NCI-H748 (cell line): ENCODE results near the gene NBAS.

Experiments
- DNase-seq: peaks from one replicate; lab custom pipeline; 2025; ENCODE audit not compliant: unreplicated experiment; lab: John Stamatoyannopoulos, UW

Gene NBAS

GRCh38 chr2:15178946-15179345, 382.2 kb downstream of the NBAS start:
- DNase-seq, result no peak

- no peak for DNase-seq
These were observed 384.0 kb downstream of the NBAS start for GRCh38 chr2:15177103-15177502.

GRCh38 chr2:15176604-15177003, 384.5 kb downstream of the NBAS start:
- DNase-seq, result no peak

GRCh38 chr2:15174567-15174966, 386.6 kb downstream of the NBAS start:
- no peak for DNase-seq

- DNase-seq, result no peak
These were observed 387.6 kb downstream of the NBAS start for GRCh38 chr2:15173501-15173900.

- no peak for DNase-seq
These were observed 388.3 kb downstream of the NBAS start for GRCh38 chr2:15172825-15173224.

- no peak for DNase-seq
These were observed 390.9 kb downstream of the NBAS start for GRCh38 chr2:15170070-15170775.

- DNase-seq, result no peak
These were observed 391.6 kb downstream of the NBAS start for GRCh38 chr2:15169326-15170069.

- no peak for DNase-seq
These were observed 393.0 kb downstream of the NBAS start for GRCh38 chr2:15168116-15168515.

- no peak for DNase-seq
These were observed 394.3 kb downstream of the NBAS start for GRCh38 chr2:15166878-15167277.

GRCh38 chr2:15163326-15163725, 397.8 kb downstream of the NBAS start:
- no peak for DNase-seq

GRCh38 chr2:15162620-15163019, 398.5 kb downstream of the NBAS start:
- no peak for DNase-seq

GRCh38 chr2:15160201-15160991, 400.7 kb downstream of the NBAS start:
- DNase-seq, result no peak

- peak; percentile 67 for DNase-seq
These were observed 401.4 kb downstream of the NBAS start for GRCh38 chr2:15159751-15160177.

GRCh38 chr2:15159206-15159605, 401.9 kb downstream of the NBAS start:
- no peak for DNase-seq

GRCh38 chr2:15158532-15158931, 402.6 kb downstream of the NBAS start:
- DNase-seq, result no peak

- DNase-seq, result peak; percentile 85
These were observed 403.0 kb downstream of the NBAS start for GRCh38 chr2:15158100-15158499.

GRCh38 chr2:15155959-15156574, 405.1 kb downstream of the NBAS start:
- DNase-seq, result no peak

GRCh38 chr2:15154297-15154696, 406.8 kb downstream of the NBAS start:
- DNase-seq, result no peak

- DNase-seq, result no peak
These were observed 408.8 kb downstream of the NBAS start for GRCh38 chr2:15152382-15152781.

GRCh38 chr2:15149063-15149462, 412.1 kb downstream of the NBAS start:
- DNase-seq, result no peak
